Endothelial cell of umbilical vein (primary cell): ENCODE data around the gene NLRC3.

Experiments
- GATA2 ChIP-seq: IDR thresholded peaks from 2 replicates; pipeline ENCODE4 v1.7.0; 2011; ENCODE audit warnings: low read depth, mild to moderate bottlenecking, moderate library complexity, mixed read lengths, low read length; ENCODE audit not compliant: insufficient read length, insufficient read depth
- POLR2A ChIP-seq: IDR thresholded peaks from 2 replicates; pipeline ENCODE4 v1.6.1; 2012; ENCODE audit warnings: low read depth, mild to moderate bottlenecking, control low read depth, low read length
- POLR2AphosphoS5 ChIP-seq: IDR thresholded peaks from 2 replicates; pipeline ENCODE4 v1.6.1; 2012; ENCODE audit warnings: low read depth, mild to moderate bottlenecking, control low read depth, low read length, moderate library complexity; ENCODE audit not compliant: insufficient read depth
- TF ChIP-seq, protein P1 (sequence below), 2 donors: IDR thresholded peaks; 1 replicate in 1 of 2; 2 replicates in 1 of 2; pipeline ENCODE4 v1.5.1; 2011; ENCODE audit warnings: low read length in 2 of 2, mild to moderate bottlenecking in 2 of 2, moderate library complexity in 2 of 2, control low read depth in 1 of 2, inconsistent platforms in 1 of 2, low read depth in 1 of 2; ENCODE audit not compliant: insufficient read depth in 1 of 2; ENCODE audit errors: extremely low read depth in 1 of 2

GRCh38 chr16:3520413-3520812 lies 56.8 kb downstream of the NLRC3 start:
- TF ChIP-seq GATA2 (no peak), POLR2AphosphoS5 (no peak), POLR2A (no peak)
- TF ChIP-seq, protein P1, sequence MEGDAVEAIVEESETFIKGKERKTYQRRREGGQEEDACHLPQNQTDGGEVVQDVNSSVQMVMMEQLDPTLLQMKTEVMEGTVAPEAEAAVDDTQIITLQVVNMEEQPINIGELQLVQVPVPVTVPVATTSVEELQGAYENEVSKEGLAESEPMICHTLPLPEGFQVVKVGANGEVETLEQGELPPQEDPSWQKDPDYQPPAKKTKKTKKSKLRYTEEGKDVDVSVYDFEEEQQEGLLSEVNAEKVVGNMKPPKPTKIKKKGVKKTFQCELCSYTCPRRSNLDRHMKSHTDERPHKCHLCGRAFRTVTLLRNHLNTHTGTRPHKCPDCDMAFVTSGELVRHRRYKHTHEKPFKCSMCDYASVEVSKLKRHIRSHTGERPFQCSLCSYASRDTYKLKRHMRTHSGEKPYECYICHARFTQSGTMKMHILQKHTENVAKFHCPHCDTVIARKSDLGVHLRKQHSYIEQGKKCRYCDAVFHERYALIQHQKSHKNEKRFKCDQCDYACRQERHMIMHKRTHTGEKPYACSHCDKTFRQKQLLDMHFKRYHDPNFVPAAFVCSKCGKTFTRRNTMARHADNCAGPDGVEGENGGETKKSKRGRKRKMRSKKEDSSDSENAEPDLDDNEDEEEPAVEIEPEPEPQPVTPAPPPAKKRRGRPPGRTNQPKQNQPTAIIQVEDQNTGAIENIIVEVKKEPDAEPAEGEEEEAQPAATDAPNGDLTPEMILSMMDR (IDR thresholded peaks at IDR 0.05; ENCODE audit: extremely low read depth in 1 of 2, insufficient read depth in 1 of 2, low read depth in 1 of 2, low read length in 2 of 2), result no peak
